ENCODE measurements around the gene TPP2. TPM values are rescaled to one million over a fixed set of nuclear protein-coding genes. Genes with fewer than 3 reads are reported as not detected.

The TPP2 gene
- total and polyA plus RNA-seq, 10 donors, result 19.5 to 95.5 (median 55.1) TPM

DNA sequence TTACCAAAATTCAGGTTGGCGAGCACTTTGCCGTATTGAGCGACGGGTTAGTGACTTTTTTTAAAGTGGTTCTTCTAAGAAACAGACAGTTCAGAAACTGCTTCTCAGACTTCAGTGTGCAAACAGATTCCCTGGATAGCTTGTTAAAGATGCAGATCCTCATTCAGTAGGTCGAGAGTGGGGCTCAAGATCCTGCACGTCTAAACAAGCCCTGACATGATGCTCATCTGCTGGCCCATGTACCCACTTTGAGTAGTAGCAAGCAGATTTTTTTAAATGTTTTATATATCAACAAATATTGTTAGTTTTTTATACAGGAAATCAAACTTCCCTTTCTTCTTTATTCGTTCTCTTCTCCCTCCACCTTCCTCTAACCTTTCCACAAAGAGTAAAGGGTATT, 90.7 kb downstream of the TPP2 start:
- no peaks in the 10 kb centered on the region for H3K4me1 ChIP-seq
- intact Hi-C loops (cut with DNase I; ENCODE audit: low total_unique reads), result no loop called here
- 78 to 84% (median 80%) methylated on average over 7 of the region's 7 CpGs for WGBS, 5 donors
- H3K27me3 ChIP-seq (replicated peaks in 1 of 7), result peaks cover 0 to 41% (median under 1%) of the 10 kb centered on the region in 7 donors
- no peak overlapping the region for H3K4me3 ChIP-seq
- H3K27ac ChIP-seq, result no peak overlapping the region
- no peak for DNase-seq
- no peaks in the 10 kb centered on the region for H3K36me3 ChIP-seq
- no peaks in the 10 kb centered on the region for H3K9me3 ChIP-seq
- TF ChIP-seq POLR2AphosphoS5 (IDR thresholded peaks at IDR 0.05), result no peak
- TF ChIP-seq CTCF (IDR thresholded peaks at IDR 0.05 in 8 of 11, conservative IDR thresholded peaks at IDR 0.05 in 3 of 11), result no peak
- TF ChIP-seq POLR2A (IDR thresholded peaks at IDR 0.05), result no peak

GRCh38 chr13:102688306-102688973, 91.7 kb downstream of the TPP2 start:
- TF ChIP-seq CTCF (IDR thresholded peaks at IDR 0.05 in 8 of 11, conservative IDR thresholded peaks at IDR 0.05 in 3 of 11) (no peak), POLR2AphosphoS5 (IDR thresholded peaks at IDR 0.05) (no peak), POLR2A (IDR thresholded peaks at IDR 0.05) (no peak)

DNA sequence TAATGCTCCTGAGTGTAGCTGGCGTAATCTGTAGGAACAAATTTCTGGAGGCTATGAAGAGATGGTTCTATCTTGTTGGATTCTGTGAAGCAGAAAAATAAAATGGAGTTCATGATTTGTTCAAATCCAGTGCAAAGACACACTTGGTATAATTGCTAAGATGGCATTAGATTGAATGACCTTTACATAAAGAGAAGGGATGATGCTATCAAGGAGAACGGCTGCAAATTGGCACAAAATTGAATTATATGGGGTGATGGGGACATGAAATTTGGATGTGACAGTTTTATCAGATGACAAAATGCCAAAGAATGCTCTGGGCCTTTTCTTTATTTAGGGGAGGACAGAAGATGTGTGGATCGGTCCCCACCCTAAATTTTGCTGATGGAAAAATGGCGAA, 94.1 kb downstream of the TPP2 start:
- Histone ChIP-seq H3K9me3 (no peaks in the 10 kb centered on the region), H3K36me3 (no peaks in the 10 kb centered on the region), H3K27ac (no peak overlapping the region), H3K4me1 (no peaks in the 10 kb centered on the region), H3K27me3 (replicated peaks in 1 of 7) (peaks cover 0 to 55% (median 4%) of the 10 kb centered on the region in 7 donors), H3K4me3 (no peak overlapping the region)
- TF ChIP-seq CTCF (IDR thresholded peaks at IDR 0.05 in 8 of 11, conservative IDR thresholded peaks at IDR 0.05 in 3 of 11), result no peak
- TF ChIP-seq POLR2A (IDR thresholded peaks at IDR 0.05), result no peak
- TF ChIP-seq POLR2AphosphoS5 (IDR thresholded peaks at IDR 0.05), result no peak
- DNase-seq, result no peak
- 92 to 97% (median 94%) methylated on average over 4 of the region's 4 CpGs for WGBS, 5 donors
- intact Hi-C loops (cut with DNase I; ENCODE audit: low total_unique reads), result no loop called here

More at GRCh38 chr13:102688306-102688973, 91.7 kb downstream of the TPP2 start:
- Histone ChIP-seq H3K4me1 (no peaks in the 10 kb centered on the region), H3K9me3 (no peaks in the 10 kb centered on the region), H3K27ac (no peak overlapping the region), H3K27me3 (replicated peaks in 1 of 7) (peaks cover 0 to 50% (median 4%) of the 10 kb centered on the region in 7 donors), H3K36me3 (no peaks in the 10 kb centered on the region), H3K4me3 (no peak overlapping the region)
- WGBS, 5 donors, result 55 to 61% (median 57%) methylated on average over 12 to 13 of the region's 13 CpGs
- intact Hi-C loops (cut with DNase I; ENCODE audit: low total_unique reads), result no loop called here
- no peak for DNase-seq

- intact Hi-C loops (cut with DNase I; ENCODE audit: low total_unique reads), result no loop called here
- peaks cover 0 to 55% (median 4%) of the 10 kb centered on the region in 7 donors for H3K27me3 ChIP-seq (replicated peaks in 1 of 7)
- H3K4me1 ChIP-seq, result no peaks in the 10 kb centered on the region
- no peak overlapping the region for H3K27ac ChIP-seq
- 82 to 96% (median 92%) methylated on average over 2 of the region's 2 CpGs for WGBS, 5 donors
- no peaks in the 10 kb centered on the region for H3K36me3 ChIP-seq
- no peak for TF ChIP-seq CTCF (IDR thresholded peaks at IDR 0.05 in 8 of 11, conservative IDR thresholded peaks at IDR 0.05 in 3 of 11)
- no peak for TF ChIP-seq POLR2AphosphoS5 (IDR thresholded peaks at IDR 0.05)
- TF ChIP-seq POLR2A (IDR thresholded peaks at IDR 0.05), result no peak
- H3K9me3 ChIP-seq, result no peaks in the 10 kb centered on the region
- no peak for DNase-seq
- no peak overlapping the region for H3K4me3 ChIP-seq
Observed at GRCh38 chr13:102692491-102692826, 95.7 kb downstream of the TPP2 start.
